ENCODE results near the gene MRPL3.

The MRPL3 gene

DNA sequence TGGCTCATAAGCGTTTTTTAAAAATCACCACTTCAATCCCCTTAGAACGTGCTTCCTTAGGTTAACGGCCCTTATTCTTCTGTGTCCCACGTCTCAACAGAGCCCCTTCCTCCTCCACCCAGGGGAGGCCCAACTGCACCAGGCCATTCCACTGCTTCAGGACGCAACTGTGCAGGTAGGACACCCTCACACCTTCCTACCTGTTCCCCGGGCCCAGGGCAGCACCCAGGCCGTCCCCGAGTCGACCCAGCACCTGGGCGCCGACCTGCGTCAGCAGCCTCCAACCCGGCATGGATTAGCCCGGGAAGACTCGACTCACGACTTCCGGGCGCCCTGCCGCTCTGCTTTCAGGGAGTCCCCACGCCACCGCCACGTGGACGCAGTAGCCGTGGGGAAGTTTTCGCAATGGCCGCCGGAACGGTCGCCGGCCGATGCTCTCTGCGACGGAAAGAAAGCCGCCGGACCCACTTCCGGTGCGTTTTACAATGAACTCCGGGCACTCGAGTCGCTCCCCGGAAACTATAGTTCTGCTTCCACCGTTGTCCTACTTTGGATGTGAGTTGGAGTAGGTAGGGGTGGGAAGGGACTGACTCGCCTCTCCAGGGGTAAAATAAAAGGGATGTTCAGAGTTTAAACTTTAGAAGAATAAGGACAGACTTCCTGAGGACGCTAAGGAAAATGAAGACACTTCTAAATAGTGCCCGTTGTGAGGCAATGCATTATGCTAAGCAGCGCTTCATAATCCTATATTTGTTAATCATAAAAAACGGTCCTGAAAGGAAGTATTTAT, at the start of gene MRPL3:
Gene MRPL3, minus strand, starts transcription at position 442 of the 790 bp plus-strand sequence. Its CDS starts 150 bp downstream, at position 292.
- no peaks in the 10 kb centered on the region for H3K27me3 ChIP-seq (ENCODE audit: control insufficient read depth, insufficient read depth, low read length)
- peak; percentile 73 for DNase-seq (ENCODE audit: low read depth, low spot score)
- WGBS (ENCODE audit: insufficient coverage, insufficient read length), result no CpG with 5 or more reads among the region's 47 CpGs
- H3K9me3 ChIP-seq (ENCODE audit: control insufficient read depth, insufficient read depth, low read length), result no peaks in the 10 kb centered on the region
- H3K27ac ChIP-seq (ENCODE audit: low read length), result no peak within 1 kb of the TSS
- H3K4me3 ChIP-seq (ENCODE audit: low read length), result peak within 1 kb of the TSS; percentile 81
- H3K4me1 ChIP-seq (ENCODE audit: control insufficient read depth, insufficient read depth, low read length), result no peaks in the 10 kb centered on the region
- H3K36me3 ChIP-seq (ENCODE audit: control insufficient read depth, insufficient read depth, low read length), result peaks cover 14% of the 10 kb centered on the region; the same call in 1 of the 2 replicates

DNA sequence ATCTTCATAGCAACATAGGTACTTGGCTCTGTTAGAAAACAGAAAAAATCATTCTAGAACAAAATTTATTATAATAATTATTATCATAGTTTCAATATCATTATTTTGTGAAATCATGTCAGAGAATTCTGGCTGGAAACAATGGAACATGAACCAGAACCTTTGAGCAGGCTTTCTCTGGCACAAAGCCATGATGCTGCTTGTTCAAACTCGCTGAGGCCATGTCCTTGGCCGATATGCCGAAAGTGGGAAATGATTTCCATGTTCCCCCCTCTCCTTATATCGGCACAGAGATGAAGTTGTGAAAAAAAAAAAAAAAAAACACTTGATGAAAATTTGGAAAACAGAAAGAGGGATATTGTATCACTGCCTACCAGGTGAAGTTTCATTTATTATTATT, 49.0 kb upstream of the MRPL3 start:
- Histone ChIP-seq H3K27me3 (ENCODE audit: control insufficient read depth, insufficient read depth, low read length) (no peaks in the 10 kb centered on the region), H3K4me1 (ENCODE audit: control insufficient read depth, insufficient read depth, low read length) (no peaks in the 10 kb centered on the region), H3K36me3 (ENCODE audit: control insufficient read depth, insufficient read depth, low read length) (no peaks in the 10 kb centered on the region), H3K9me3 (ENCODE audit: control insufficient read depth, insufficient read depth, low read length) (no peaks in the 10 kb centered on the region), H3K27ac (ENCODE audit: low read length) (no peak overlapping the region), H3K4me3 (ENCODE audit: low read length) (no peak overlapping the region)
- WGBS (ENCODE audit: insufficient coverage, insufficient read length), result no CpG with 5 or more reads among the region's 4 CpGs
- no peak for DNase-seq (ENCODE audit: low read depth, low spot score)

DNA sequence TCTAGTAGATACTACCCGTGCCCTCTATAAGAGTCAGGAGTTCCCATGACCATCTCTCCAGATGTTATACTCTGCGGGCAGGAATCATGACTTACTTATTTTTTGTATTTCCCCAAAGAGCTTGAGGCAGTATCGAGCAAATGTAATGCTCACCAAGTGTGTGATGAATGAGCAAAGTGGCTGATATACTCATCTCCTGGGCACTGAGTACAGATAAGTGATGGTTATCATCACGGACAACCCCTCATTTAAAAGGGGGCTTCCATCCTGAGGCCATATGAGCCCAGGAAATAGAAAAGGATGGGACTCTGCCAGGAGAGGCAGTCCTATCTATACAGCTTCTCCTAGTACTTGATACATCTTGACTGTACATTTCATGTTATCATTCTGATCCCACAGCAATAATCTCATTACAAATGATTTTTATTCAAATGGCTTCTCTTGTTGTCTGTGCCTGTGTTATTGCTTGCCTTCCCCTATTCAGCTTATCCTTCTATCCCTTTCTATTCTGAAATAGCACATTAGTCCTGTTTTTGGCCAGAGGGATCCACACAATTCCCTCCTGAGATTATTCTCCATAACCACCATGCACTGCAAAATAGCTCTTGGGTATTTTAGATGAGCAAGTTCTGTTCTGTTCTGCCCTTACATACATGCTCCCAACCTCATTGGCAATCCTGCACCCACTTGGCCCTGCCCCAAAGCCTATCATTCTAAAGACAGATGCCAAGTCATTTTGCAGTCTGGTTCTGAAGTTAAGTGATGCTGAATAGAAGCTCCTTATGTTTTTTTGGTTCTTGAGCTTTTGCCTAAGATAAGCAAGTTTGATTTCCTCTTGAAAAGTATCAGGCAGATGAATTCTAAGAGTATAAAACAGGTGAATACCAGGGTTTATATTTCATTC, 48.0 kb upstream of the MRPL3 start:
- Histone ChIP-seq H3K27me3 (ENCODE audit: control insufficient read depth, insufficient read depth, low read length) (no peaks in the 10 kb centered on the region), H3K4me1 (ENCODE audit: control insufficient read depth, insufficient read depth, low read length) (no peaks in the 10 kb centered on the region), H3K4me3 (ENCODE audit: low read length) (no peak overlapping the region), H3K36me3 (ENCODE audit: control insufficient read depth, insufficient read depth, low read length) (no peaks in the 10 kb centered on the region), H3K27ac (ENCODE audit: low read length) (no peak overlapping the region), H3K9me3 (ENCODE audit: control insufficient read depth, insufficient read depth, low read length) (no peaks in the 10 kb centered on the region)
- DNase-seq (ENCODE audit: low read depth, low spot score), result no peak
- WGBS (ENCODE audit: insufficient coverage, insufficient read length), result no CpG with 5 or more reads among the region's 4 CpGs

DNA sequence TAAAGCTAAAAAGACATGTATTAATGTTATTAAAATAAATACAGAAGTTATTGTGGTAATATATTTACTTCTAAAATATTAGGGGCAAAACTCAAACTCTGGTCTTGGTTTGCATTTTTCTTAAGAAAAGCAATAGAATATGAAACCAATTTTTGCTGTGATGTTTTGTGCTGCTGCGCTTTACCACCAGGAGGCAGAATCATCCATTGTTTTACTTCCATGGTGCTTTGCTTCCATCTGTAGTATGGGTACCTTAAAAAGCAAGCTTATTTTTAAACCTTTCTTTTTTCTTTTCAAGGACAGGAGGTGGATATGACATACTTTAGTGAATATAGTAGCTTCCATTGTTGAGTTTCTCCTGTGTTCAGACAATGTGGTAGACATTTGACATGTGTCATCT, 46.6 kb upstream of the MRPL3 start:
- no peaks in the 10 kb centered on the region for H3K9me3 ChIP-seq (ENCODE audit: control insufficient read depth, insufficient read depth, low read length)
- H3K4me3 ChIP-seq (ENCODE audit: low read length), result no peak overlapping the region
- DNase-seq (ENCODE audit: low read depth, low spot score), result no peak
- no peaks in the 10 kb centered on the region for H3K27me3 ChIP-seq (ENCODE audit: control insufficient read depth, insufficient read depth, low read length)
- H3K36me3 ChIP-seq (ENCODE audit: control insufficient read depth, insufficient read depth, low read length), result no peaks in the 10 kb centered on the region
- H3K4me1 ChIP-seq (ENCODE audit: control insufficient read depth, insufficient read depth, low read length), result no peaks in the 10 kb centered on the region
- WGBS (ENCODE audit: insufficient coverage, insufficient read length), result no CpG with 5 or more reads among the region's 1 CpG
- no peak overlapping the region for H3K27ac ChIP-seq (ENCODE audit: low read length)

DNA sequence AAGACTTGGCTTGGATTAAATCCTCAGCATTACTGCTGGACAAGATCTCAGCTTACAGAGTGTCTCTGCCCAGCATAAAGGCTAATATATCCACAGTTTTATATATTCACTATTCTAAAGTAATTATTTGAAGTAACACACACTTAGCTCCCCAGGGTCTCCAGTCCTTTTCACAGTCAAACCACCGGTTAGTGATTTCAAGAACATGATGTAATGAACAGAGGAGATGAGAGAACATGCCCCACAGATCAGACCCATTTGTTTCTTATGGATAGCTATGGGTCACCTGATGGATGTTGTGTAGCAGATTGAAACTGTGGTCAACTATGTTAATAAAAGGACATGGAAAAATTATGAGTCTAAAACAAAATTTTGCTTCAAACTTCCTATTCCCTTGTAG, 44.8 kb upstream of the MRPL3 start:
- Histone ChIP-seq H3K4me1 (ENCODE audit: control insufficient read depth, insufficient read depth, low read length) (no peaks in the 10 kb centered on the region), H3K4me3 (ENCODE audit: low read length) (no peak overlapping the region), H3K27ac (ENCODE audit: low read length) (no peak overlapping the region), H3K9me3 (ENCODE audit: control insufficient read depth, insufficient read depth, low read length) (no peaks in the 10 kb centered on the region), H3K36me3 (ENCODE audit: control insufficient read depth, insufficient read depth, low read length) (no peaks in the 10 kb centered on the region), H3K27me3 (ENCODE audit: control insufficient read depth, insufficient read depth, low read length) (no peaks in the 10 kb centered on the region)
- DNase-seq (ENCODE audit: low read depth, low spot score), result no peak
- no CpG with 5 or more reads among the region's 1 CpG for WGBS (ENCODE audit: insufficient coverage, insufficient read length)

DNA sequence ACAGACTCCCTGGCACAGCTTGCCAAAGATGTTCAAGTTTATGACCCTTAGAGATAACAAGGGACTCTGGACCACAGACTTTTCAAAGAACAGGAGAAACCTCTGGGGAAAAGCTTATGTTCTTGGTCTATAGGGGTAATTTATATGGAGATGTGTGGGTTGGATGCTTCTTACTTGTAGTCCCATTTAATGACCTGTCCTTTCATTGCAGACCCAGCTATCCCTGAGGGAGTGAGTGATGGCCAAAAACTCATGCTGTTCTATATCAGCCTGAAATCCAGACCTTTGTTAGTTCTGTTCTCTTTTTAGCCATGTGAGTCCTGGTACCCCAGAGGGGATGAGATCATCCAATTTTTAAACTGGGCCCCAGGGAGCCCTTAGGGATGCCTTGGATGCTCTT, 43.7 kb upstream of the MRPL3 start:
- DNase-seq (ENCODE audit: low read depth, low spot score), result no peak
- H3K27me3 ChIP-seq (ENCODE audit: control insufficient read depth, insufficient read depth, low read length), result no peaks in the 10 kb centered on the region
- no peak overlapping the region for H3K27ac ChIP-seq (ENCODE audit: low read length)
- no peak overlapping the region for H3K4me3 ChIP-seq (ENCODE audit: low read length)
- H3K36me3 ChIP-seq (ENCODE audit: control insufficient read depth, insufficient read depth, low read length), result no peaks in the 10 kb centered on the region
- H3K9me3 ChIP-seq (ENCODE audit: control insufficient read depth, insufficient read depth, low read length), result no peaks in the 10 kb centered on the region
- no peaks in the 10 kb centered on the region for H3K4me1 ChIP-seq (ENCODE audit: control insufficient read depth, insufficient read depth, low read length)

DNA sequence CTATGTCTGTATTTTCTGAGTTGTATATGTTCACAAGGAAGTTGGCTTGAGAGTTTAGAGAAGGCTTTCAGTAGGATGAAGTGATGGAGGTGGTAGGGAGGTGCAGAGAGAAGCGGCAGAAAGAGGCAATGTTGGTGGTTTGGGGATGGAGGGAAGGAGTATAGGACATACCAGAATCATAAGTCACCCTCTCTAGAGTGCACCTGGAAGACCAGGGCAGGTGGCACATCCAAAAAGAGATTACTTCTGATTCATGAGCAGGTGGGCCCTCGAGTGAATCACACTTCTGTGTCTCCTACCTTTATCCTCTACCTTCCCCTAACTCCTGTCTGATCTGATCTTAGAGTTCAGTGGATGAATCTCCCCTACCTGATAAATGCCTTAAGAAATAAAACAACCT, 41.8 kb upstream of the MRPL3 start:
- H3K4me3 ChIP-seq (ENCODE audit: low read length), result no peak overlapping the region
- no peak for DNase-seq (ENCODE audit: low read depth, low spot score)
- no peaks in the 10 kb centered on the region for H3K9me3 ChIP-seq (ENCODE audit: control insufficient read depth, insufficient read depth, low read length)
- no CpG with 5 or more reads among the region's 2 CpGs for WGBS (ENCODE audit: insufficient coverage, insufficient read length)
- H3K4me1 ChIP-seq (ENCODE audit: control insufficient read depth, insufficient read depth, low read length), result no peaks in the 10 kb centered on the region
- H3K27ac ChIP-seq (ENCODE audit: low read length), result no peak overlapping the region
- H3K36me3 ChIP-seq (ENCODE audit: control insufficient read depth, insufficient read depth, low read length), result no peaks in the 10 kb centered on the region
- no peaks in the 10 kb centered on the region for H3K27me3 ChIP-seq (ENCODE audit: control insufficient read depth, insufficient read depth, low read length)

DNA sequence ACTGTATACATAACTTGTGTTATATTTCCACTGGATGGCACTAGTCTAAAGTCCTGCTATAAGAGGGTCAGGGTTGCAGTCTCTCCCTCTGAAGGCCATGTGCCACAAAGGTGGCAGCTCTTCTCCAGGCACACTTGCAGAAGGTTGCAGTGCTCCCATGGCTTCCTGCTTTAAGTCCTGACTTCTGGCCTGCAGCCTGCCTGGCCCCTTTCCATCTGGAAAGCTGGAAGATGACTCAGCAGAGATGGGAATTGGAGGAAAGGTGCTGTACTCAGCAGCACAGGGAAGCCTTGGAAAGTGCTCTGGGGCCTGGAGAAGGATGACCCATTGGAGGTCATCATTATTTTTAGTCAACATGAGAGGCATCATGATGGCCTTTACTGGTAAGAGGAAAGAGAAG, 40.9 kb upstream of the MRPL3 start:
- no peaks in the 10 kb centered on the region for H3K4me1 ChIP-seq (ENCODE audit: control insufficient read depth, insufficient read depth, low read length)
- DNase-seq (ENCODE audit: low read depth, low spot score), result no peak
- H3K27me3 ChIP-seq (ENCODE audit: control insufficient read depth, insufficient read depth, low read length), result no peaks in the 10 kb centered on the region
- no peaks in the 10 kb centered on the region for H3K9me3 ChIP-seq (ENCODE audit: control insufficient read depth, insufficient read depth, low read length)
- H3K36me3 ChIP-seq (ENCODE audit: control insufficient read depth, insufficient read depth, low read length), result no peaks in the 10 kb centered on the region
- no peak overlapping the region for H3K27ac ChIP-seq (ENCODE audit: low read length)
- H3K4me3 ChIP-seq (ENCODE audit: low read length), result no peak overlapping the region

DNA sequence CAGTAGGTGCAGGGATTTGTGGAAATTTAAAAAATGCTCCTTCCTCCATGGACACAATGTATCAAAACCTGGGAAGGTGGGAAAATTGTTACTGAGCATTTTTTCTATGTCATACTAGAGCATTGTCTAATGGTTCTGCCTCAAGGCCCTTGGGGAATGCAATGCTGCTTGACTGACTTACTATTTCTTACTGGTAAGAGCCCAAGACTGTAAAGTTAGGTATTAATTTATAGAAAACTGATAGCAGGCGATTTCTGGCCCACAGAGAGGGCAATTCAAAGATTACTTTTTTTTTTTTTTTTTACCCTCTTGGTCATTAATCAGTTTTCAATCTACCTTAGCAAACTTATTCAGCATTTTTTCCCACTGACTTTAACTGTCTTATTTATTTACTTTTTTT, 38.5 kb upstream of the MRPL3 start:
- no peak for DNase-seq (ENCODE audit: low read depth, low spot score)
- Histone ChIP-seq H3K4me1 (ENCODE audit: control insufficient read depth, insufficient read depth, low read length) (peaks cover under 1% of the 10 kb centered on the region; the same call in 1 of the 2 replicates), H3K27me3 (ENCODE audit: control insufficient read depth, insufficient read depth, low read length) (no peaks in the 10 kb centered on the region), H3K27ac (ENCODE audit: low read length) (no peak overlapping the region), H3K9me3 (ENCODE audit: control insufficient read depth, insufficient read depth, low read length) (no peaks in the 10 kb centered on the region), H3K36me3 (ENCODE audit: control insufficient read depth, insufficient read depth, low read length) (no peaks in the 10 kb centered on the region), H3K4me3 (ENCODE audit: low read length) (no peak overlapping the region)
- no CpG with 5 or more reads among the region's 1 CpG for WGBS (ENCODE audit: insufficient coverage, insufficient read length)

DNA sequence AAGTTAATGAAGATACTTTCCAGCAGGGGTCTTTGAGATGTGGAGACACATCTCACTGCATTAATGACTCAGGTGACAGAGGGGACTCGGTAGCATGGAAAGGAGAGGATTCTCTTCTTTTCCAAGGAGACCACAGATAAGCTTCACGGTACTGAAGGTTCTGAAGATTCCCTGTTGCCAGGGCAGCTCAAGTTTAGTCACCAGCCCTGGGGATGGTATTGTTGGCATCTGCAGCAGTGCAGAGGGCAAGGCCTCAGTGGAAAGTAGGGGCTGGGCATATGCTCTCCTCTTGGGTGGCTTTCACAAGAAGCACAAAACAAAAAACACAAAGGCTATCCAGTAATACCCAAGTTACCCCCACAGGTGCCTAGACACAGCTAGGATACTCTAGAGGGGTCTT, 38.0 kb upstream of the MRPL3 start:
- no peak overlapping the region for H3K27ac ChIP-seq (ENCODE audit: low read length)
- no peak overlapping the region for H3K4me3 ChIP-seq (ENCODE audit: low read length)
- no peaks in the 10 kb centered on the region for H3K36me3 ChIP-seq (ENCODE audit: control insufficient read depth, insufficient read depth, low read length)
- peaks cover 5% of the 10 kb centered on the region; the same call in 1 of the 2 replicates for H3K4me1 ChIP-seq (ENCODE audit: control insufficient read depth, insufficient read depth, low read length)
- DNase-seq (ENCODE audit: low read depth, low spot score), result no peak
- H3K27me3 ChIP-seq (ENCODE audit: control insufficient read depth, insufficient read depth, low read length), result no peaks in the 10 kb centered on the region
- no CpG with 5 or more reads among the region's 2 CpGs for WGBS (ENCODE audit: insufficient coverage, insufficient read length)
- H3K9me3 ChIP-seq (ENCODE audit: control insufficient read depth, insufficient read depth, low read length), result no peaks in the 10 kb centered on the region

Measured in iPS DF 6.9 (cell line).